ENCODE results near the gene MAP2.

DNA sequence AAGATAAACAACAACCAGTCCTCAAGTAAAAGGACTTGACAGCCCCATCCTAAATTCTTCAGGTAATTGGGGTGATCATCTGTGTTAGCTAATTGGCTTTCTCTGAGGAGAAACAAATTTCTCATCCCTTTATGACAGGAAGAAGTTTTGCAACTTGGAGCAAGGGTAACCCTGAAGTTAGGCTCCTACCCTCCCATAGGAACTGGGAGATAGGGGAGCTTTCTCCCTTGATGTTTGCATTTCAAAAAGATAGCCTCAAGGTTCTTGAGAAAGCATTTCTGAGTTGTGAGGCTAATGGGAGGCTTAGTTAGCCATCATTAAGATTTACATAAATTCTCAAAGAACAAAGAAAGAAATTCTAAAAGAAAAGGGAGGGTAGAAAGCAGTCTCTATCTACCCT lies 95.4 kb downstream of the MAP2 start:
- TF ChIP-seq, protein P1, sequence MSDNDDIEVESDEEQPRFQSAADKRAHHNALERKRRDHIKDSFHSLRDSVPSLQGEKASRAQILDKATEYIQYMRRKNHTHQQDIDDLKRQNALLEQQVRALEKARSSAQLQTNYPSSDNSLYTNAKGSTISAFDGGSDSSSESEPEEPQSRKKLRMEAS (IDR thresholded peaks at IDR 0.05; ENCODE audit: low read depth, low read length), result no peak
- TF ChIP-seq POLR2A (IDR thresholded peaks at IDR 0.05; ENCODE audit: extremely low read depth, insufficient read length), result no peak
- TF ChIP-seq, protein P2, sequence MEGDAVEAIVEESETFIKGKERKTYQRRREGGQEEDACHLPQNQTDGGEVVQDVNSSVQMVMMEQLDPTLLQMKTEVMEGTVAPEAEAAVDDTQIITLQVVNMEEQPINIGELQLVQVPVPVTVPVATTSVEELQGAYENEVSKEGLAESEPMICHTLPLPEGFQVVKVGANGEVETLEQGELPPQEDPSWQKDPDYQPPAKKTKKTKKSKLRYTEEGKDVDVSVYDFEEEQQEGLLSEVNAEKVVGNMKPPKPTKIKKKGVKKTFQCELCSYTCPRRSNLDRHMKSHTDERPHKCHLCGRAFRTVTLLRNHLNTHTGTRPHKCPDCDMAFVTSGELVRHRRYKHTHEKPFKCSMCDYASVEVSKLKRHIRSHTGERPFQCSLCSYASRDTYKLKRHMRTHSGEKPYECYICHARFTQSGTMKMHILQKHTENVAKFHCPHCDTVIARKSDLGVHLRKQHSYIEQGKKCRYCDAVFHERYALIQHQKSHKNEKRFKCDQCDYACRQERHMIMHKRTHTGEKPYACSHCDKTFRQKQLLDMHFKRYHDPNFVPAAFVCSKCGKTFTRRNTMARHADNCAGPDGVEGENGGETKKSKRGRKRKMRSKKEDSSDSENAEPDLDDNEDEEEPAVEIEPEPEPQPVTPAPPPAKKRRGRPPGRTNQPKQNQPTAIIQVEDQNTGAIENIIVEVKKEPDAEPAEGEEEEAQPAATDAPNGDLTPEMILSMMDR (IDR thresholded peaks at IDR 0.05; ENCODE audit: low read depth, low read length), result no peak
